ENCODE results near the gene ARMH3.
"Not testable (repeated sequence)": the region's sequence is repeated elsewhere in the genome, so short reads cannot be mapped to it uniquely, and the experiment has no call there.

Gene ARMH3

DNA sequence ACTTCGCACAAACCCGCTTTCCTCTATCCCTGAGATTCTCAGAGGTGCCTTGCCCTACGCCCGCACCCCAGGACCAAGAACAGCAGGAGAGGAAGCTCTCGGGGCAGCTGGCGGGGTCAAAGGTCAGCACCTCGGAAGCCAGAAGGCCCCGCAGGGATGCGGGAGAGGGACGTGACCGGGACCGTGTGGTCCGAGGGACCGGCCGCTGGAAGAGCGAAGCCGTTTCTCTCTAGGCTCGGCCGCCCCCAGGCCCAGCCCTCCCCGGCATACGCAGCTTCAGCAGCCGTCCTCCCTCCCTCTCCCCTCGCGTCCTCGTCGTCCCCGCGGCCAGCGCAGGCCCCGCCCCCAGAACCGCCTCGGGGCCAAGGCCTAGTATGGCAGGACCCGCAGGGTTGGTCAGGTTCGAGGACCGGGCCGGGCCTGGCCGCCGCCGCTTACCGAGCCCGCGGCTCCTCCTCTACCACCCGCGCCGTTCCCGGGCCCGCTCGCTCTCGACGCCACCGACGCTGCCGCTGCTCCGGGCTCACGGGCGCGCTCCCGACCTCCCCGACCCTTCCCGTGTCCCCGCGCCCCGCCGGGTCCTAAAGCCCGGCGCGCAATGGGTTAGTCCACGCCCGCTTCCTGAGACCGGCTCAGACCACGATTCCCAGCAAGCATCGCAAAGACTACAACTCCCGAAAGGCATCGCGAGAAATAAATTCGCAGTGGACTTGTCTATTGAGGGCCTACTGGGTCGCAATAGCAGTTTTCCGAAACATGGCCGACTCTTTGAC is at the start of gene ARMH3:
Gene ARMH3 (minus strand): TSS at position 527 of the 773 bp plus-strand sequence. CDS start 16,059 bp downstream, outside the sequence.
- DNase-seq (ENCODE audit: low read depth in 2 of 2) = peak; percentile 95

GRCh38 chr10:102102421-102102820 is 46.4 kb upstream of the ARMH3 start:
- DNase-seq (ENCODE audit: low read depth in 2 of 2) = no peak

DNA sequence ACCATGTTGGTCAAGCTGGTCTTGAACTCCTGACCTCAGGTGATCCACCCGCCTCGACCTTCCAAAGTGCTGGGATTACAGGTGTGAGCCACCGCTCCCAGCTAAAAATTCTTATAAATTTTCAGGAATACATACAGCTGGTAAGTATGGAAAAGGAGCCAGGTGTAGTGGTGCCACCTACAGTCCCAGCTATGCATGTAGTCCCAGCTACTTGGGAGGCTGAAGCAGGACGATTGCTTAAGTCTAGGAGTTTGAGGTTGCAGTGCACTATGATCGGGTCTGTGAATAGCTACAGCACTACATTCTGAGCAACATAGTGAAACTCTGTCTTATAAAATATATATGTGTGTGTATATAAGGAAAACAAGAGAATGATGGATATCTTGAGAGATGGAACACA is 45.2 kb upstream of the ARMH3 start:
- no peak for DNase-seq (ENCODE audit: low read depth in 2 of 2)

GRCh38 chr10:102096449-102096848 is 40.5 kb upstream of the ARMH3 start:
- DNase-seq (ENCODE audit: low read depth in 2 of 2) = no peak

GRCh38 chr10:102090772-102091171 is 34.8 kb upstream of the ARMH3 start:
- no peak for DNase-seq (ENCODE audit: low read depth in 2 of 2)

GRCh38 chr10:102086196-102086595 is 30.2 kb upstream of the ARMH3 start:
- no peak for DNase-seq (ENCODE audit: low read depth in 2 of 2)

DNA sequence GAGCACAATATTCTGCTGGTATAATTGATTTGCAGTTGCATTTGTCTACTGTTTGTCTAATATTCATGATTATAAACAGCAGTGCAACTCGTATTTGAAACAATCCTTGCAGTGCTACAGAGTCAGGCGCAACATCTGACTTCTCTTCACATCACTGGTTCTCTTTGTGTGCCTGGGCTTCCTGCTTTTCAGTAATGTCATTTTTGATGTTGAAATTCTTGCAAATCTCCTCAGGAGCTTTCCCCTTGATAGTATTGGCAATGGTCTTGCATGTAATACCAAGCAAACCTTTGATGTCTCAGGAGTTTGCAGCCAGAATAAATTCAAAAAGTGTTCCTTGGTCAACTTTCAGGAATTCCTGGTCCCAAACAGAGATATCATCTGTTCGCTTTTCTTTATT is 29.4 kb upstream of the ARMH3 start:
- DNase-seq (ENCODE audit: low read depth in 2 of 2) = no peak

- DNase-seq (ENCODE audit: low read depth in 2 of 2) = no peak
Measured at GRCh38 chr10:102083541-102083940, 27.6 kb upstream of the ARMH3 start.

GRCh38 chr10:102072673-102073527 is 16.9 kb upstream of the ARMH3 start:
- peak; percentile 32 for DNase-seq (ENCODE audit: low read depth in 2 of 2)

- no peak for DNase-seq (ENCODE audit: low read depth in 2 of 2)
Measured at GRCh38 chr10:102069071-102069470, 13.1 kb upstream of the ARMH3 start.

DNA sequence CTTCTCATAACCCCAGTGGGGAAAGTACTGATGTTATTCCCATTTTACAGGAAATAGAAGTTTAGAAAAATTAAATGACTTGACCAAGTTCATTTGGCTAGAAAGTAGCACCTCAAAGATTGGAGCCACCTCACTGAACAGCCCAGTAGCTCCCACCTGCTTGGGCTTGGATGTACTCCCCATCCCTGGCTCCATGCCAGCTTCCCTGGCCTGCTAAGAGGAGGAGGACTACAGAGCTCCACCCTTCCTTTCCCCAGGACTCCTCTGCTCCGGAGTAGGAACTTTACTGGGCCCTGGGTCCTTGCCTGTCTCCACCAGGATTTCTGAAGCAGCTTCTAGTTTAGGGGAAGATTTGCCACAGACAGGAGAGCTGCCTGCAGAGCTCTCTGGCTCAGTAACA is 12.2 kb upstream of the ARMH3 start:
- no peak for DNase-seq (ENCODE audit: low read depth in 2 of 2)

GRCh38 chr10:102067091-102067916 is 11.3 kb upstream of the ARMH3 start:
- no peak for DNase-seq (ENCODE audit: low read depth in 2 of 2)

- DNase-seq (ENCODE audit: low read depth in 2 of 2) = no peak
Measured at GRCh38 chr10:102066399-102067088, 10.6 kb upstream of the ARMH3 start.

DNA sequence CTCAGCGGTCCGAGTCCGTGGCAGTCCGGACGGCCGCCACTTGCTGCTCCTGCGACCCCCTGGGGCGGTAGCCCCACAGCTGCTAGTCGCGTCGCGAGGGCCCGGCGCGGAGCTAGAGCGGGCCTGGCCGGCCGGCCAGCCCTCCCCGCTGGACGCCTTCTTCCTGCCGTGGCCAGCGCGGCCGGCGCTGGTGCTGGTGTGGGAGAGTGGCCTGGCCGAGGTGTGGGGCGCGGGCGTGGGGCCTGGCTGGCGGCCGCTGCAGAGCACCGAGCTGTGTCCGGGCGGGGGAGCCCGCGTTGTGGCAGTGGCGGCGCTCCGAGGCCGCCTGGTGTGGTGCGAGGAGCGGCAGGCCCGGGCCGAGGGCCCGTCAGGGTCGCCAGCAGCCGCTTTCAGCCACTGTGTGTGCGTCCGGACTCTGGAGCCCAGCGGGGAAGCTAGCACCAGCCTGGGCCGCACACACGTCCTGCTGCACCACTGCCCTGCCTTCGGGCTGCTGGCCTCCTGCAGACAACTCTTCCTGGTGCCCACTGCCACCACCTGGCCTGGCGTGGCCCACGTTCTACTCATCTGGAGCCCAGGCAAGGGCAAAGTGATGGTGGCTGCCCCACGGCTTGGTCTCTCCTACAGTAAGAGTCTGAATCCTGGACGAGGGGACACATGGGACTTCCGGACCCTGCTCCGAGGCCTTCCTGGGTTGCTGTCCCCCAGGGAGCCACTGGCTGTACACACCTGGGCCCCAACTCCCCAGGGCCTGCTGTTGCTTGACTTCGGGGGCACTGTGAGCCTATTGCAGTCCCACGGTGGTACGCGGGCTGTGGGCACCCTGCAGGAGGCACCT is 9.8 kb upstream of the ARMH3 start:
- no peak for DNase-seq (ENCODE audit: low read depth in 2 of 2)

DNA sequence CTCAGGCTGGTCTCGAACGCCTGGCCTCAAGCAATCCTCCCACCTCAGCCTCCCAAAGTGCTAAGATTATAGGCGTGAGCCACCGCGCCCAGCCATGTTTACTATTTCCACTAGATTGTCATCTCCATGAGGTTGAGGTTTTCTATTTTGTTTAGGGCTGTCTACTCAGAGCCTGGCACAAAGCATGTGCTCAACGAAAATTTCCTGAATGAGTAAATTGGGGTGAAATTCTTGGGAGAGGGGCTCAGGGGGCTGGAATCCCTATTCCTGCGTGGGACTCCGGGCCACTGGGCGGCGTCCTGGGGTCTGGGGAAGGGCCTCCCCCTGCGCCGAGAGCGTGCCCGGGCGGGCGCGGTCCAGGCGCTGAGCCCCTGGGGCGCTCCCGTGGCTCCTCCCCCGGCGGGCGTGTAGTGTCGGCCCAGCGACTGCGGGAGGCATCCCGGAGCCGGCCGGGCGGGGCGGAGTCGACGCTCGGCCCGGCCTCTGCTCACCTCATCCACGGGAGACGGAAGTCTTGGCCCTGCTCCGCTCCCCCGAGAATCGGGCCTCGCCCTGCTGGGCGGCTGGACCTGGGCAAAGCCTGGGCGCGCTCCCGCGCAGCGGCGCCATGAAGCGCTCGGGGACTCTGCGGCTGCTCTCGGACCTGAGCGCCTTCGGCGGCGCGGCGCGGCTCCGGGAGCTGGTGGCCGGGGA is 9.0 kb upstream of the ARMH3 start, which contains the start of gene HPS6:
Gene HPS6 (plus strand): TSS at position 482 of the 693 bp plus-strand sequence. CDS start 126 bp downstream, at position 608.
- DNase-seq (ENCODE audit: low read depth in 2 of 2) = peak; percentile 62 to 63

DNA sequence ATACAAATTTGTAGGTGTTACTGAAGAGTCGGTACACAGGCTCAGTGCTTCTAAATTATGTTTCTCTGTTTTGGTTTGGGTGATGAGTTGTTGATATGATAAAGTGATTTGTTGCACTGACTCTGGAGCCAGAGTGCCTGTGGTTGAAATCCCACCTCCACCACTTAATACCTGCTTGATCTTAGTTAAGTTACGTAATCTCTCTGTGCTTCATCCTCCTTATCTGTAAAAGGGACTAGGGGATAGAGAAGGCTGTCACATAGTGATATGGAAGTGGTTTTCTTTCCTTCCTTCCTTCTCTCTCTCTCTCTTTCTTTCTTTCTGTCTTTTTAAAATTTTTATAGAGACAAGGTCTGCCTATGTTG is 8.5 kb upstream of the ARMH3 start:
- DNase-seq (ENCODE audit: low read depth in 2 of 2) = no peak

DNA sequence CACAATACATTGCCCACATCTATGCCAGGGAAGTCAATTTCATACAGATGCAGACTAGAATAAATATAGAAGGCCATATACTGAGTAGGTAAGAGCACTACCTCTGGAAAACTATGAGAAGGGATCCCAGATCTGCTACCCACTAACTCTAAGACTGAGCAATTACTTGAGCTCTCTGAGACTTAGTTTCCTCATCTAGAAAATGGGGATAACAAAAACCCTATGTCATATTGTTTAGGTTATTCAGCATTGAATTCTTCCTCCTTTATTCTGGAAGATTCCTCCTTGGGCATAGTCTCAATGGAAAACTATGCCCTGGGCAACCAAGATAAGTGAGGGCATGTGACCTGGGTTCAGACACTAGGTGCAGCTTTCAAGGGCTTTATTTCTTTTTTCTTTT is 4.0 kb upstream of the ARMH3 start:
- DNase-seq (ENCODE audit: low read depth in 2 of 2) = no peak

GRCh38 chr10:102054881-102055646 is 909 bp downstream of the ARMH3 start:
- DNase-seq (ENCODE audit: low read depth in 2 of 2) = not testable (repeated sequence)

GRCh38 chr10:102046095-102046494 is 9.9 kb downstream of the ARMH3 start:
- no peak for DNase-seq (ENCODE audit: low read depth in 2 of 2)

All from fibroblast of skin of left biceps (primary cell).